HG03442 (cell line): ENCODE measurements around the gene KCTD1.
"Not testable (repeated sequence)": the region's sequence is repeated elsewhere in the genome, so short reads cannot be mapped to it uniquely, and the experiment has no call there.

Experiments used
- ATAC-seq: cut with Tn5 transposase; IDR thresholded peaks from one replicate; pipeline ENCODE4 v1.9.1; 2021; ENCODE audit warnings: mild to moderate bottlenecking, moderate library complexity; ENCODE audit not compliant: unreplicated experiment

Gene KCTD1

DNA sequence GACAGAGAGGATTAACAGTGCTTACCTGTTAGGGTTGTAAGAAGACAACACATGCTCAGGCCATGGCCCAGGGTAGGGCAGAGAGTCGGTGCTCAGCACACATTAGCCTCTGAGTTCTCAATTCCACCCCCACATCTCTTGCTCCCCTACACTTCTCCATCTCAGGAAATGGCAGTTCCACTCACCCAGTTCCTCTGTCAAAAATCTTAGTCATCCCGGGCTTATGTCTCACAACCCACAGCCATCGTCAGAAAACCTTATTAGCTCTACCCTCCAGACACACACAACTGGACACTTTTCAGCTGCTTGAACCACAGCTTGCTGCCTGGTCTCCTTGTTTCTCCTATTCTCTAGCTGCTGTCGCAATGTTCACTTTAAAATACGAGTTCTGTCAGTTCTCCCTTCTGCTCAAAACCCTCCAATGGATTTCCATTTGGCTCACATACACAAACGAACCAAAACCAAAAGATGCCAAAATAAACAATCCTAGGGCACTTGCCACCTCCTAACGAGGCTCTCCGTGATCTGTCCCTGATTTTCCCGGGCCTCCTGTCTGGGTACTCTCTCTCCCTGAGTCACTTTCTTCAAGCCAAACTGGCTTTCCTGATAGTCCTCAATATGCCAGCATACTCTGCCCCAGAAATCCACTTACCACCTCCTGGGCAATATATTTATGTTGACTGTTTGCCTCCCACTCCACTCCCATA, 89.7 kb downstream of the KCTD1 start:
- ATAC-seq = peak; percentile 63

DNA sequence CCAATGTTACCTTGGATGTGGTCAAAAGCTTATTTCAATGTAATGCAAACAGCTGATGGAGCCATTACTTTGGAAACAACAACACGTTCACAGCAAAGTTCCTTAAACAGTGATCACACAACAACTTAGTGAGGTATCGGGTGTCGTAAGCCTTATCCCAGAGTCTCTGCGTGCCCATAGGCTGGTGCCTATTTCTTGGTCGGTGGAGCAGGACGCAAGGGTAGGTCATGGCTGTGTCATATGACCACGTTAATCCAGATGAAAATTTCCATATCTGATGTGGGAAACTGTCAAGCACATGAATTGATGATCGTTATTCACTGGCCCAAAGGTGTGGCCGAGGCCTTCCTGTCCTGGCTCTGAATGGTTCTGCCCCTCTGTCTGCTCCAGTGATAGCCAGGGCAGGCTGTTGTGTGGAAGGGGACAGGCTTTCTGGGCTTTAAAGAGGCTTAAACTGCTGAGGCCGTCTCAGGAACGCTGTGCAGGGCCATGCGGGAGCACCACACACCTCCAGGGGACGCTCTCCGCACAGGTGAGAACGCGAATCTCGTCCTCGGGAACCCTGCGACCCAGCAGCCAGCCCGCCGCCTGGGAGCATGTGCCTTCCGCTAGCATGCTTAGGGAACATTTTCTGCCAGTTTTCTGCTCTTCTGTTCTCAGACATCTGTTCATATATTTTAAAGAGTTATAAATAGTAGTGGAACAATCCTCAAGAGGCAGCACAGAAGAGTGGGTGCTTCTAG, 90.6 kb downstream of the KCTD1 start:
- ATAC-seq = peak; percentile 3

DNA sequence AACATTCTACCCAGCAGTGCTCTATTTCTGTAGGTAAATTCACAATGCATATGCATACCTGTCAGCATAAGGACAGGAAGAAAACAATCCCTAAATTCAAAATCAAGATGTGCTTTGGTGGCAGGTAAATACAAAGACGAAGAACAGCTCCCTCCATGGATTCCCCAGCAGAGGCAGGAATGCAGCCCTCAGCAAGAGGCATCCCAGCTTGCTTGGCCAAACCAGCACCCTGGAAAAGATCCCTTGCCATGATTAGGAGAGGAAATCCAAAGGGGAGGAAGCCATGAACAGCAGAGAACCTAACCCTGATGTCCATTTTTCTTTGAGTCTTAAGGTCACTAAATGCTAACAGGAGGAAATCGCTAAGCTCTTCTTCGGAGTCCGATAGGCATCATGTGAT, 91.2 kb downstream of the KCTD1 start:
- no peak for ATAC-seq

DNA sequence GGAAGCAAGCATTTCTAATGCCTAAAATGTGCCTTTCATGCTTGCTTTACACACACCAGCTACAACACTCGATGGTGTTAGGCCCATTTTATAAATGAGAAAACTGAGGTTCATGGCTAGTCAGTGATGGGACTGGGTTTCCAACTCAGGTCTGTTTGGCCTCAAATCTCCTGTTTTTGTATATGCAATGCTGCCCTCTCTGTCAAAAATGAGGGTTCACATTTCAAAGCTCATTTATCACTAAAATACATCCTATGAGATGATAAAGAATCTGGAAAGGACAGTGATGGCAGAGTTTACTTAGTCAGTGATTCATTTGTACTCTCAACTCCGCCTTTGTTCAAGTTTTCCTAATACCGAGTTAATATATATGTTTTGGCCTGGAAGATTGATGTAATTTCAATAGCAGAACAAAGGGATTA, 92.3 kb downstream of the KCTD1 start:
- no peak for ATAC-seq

DNA sequence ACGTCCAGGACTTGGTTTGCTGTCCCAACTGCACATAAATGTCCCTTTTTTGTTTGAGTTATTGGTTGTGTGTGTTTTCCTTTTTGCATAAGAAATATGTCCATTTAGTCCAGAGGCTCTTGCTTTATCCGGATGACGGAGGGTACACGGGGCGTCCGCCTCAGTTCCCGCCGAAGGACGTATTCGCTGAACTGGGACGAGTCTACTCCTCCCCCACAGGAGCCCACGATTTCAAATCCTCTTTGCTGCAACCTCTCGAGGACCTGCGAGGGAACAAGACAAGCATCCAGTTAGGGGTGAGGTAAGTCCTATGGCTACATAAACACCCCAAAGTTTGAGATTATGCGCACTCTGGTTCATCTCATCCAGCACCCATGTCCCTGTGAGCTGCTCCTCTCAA, 92.7 kb downstream of the KCTD1 start:
- no peak for ATAC-seq

DNA sequence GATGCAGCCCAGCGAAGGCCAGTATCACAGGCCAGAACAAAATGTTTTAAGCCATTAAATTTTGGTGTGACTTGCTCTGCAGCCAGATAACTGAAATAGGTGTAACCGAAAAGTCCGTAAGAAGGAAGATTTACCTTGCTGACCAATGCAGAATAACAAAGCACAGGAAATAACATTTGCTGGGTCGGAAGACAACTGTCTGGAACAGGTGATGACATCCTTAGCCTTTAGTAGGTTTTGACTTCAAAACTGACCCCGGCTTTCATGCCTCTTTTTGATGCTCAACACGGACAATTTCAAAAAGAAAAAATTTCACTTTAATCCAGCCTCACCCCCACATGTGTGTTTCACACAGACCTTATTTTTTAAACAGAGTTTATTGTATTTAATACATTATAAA, 93.7 kb downstream of the KCTD1 start:
- no peak for ATAC-seq

DNA sequence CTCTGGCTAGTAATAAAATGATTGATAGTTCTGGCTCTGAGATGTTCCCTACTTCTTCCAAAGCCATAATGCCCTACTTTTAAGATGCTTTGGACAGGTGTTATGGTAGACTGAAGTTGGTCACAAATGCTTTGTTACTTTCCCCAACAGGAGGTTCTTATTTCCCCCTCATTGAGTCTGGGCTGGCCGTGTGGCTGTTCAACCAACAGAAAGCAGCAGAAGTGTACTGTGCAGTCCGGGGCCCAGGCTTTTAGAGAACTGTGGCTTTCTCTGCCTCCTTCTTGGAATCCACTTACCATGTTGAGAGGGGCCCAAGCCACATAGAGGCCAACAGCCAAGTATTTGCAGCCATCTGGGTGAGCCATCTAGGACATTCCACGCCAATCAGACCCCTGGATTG, 94.2 kb downstream of the KCTD1 start:
- no peak for ATAC-seq

DNA sequence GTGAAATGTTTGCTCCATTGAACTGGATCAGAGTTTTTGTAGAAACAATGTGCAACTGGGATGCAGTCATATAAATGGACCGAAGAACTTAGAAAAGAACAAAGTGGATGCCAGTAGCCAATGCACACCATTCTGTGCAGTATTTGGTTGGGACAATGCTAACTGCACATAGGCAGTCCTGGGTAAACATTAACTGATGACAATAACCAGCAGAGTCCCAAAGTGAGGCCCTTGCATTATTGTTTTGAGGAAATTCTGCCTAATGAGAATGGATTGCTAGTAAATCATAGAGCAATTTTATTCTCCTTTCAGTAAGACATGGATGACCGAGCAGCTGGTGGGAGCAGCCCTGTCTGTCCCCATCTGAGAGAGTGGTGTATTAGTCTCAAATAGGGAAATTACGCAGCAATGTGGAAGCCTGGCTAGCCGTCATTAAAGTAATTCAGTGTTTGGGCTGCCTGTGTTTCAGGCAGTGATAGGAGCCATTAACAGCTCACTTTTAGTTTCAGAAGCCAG, 94.9 kb downstream of the KCTD1 start:
- ATAC-seq = no peak

DNA sequence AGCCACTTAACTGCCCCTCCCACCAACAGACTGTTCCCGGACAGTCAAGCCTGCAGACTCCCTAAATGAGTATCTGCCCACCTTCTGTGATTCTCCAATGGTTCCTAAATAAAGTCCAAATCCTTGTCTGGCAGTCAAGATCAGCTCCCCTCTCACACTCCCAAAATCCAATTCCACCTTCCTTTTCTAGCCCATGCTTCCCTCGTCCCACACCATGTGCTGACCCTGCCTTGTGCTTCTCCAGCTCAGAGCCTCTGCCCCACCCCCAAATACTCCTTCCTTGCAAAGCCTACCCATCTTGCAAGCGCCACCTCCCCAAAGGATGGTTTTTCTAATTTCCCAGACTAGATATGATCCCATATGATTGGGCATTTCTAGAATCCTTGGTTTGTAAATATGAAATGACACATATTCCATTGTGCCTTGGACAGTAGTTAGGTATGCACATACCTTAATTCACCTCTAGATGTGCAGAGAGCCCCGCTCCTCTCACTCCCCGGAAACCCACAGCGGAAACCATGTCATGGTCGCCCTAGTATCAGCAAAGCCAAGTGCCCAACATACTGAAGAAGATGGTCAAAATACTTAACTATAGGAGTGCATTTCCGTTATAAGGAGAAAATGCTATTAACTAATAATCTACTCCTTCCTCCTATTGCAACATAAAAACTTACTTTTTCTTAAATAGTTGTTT, 97.2 kb downstream of the KCTD1 start:
- ATAC-seq = no peak

DNA sequence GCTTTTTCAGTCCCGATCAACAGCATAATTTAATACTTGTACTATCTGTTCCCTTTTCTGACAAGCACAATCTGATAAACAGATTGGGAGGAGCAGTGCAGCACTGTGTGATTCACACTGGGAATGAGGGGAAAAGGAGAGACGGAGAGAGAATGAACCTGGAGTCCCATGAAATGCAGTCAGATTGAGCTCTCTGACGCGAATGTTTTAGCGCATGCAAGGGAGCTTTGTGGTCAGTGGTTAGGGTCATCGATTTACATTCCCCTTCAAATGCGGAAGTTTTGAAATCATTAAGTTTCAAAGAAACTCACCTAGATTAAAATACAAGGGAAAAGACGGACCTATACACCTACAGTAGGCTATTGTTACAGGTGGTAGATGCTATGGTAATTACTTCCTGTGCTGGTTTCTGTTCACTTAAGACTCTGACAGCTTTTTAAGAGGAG, 99.6 kb downstream of the KCTD1 start:
- ATAC-seq = peak; percentile 44

DNA sequence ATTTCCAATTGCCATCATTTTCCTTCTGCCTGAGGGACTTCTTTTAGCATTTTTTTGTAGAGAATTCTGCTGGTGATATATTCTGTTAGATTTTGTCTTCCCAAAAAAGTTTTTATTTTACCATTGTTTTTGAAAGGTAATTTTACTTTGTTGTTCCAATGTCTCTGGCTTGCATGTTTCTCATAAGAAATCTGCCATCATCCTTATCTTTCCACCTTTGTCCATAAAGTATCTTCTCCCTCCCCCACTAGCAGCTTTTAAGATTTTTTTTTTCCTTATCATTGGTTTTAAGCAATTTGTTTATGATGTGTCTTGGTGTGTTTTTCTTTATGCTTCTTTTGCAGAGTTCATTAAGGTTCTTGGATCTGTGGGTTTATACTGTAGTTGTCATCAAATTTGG, 104.5 kb downstream of the KCTD1 start:
- ATAC-seq = no peak

DNA sequence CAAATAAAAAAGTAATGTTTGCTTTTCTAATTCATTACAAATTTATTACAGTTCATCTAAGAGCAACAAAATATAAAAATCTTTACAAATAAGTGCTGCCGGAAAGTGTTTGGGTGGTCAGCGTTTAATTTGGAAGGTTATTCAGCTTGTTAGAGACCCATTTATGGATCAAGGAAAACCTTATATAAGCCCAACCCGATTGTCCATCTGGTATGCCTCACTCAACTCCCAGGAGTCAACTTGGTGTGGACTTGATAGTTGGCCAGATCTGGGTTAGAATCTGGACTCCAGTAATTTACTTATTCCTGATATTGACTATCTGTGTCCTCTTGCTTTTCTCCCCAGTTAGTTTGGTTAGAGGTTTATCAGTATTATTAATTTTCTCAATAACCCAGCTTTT, 106.2 kb downstream of the KCTD1 start:
- ATAC-seq = no peak

DNA sequence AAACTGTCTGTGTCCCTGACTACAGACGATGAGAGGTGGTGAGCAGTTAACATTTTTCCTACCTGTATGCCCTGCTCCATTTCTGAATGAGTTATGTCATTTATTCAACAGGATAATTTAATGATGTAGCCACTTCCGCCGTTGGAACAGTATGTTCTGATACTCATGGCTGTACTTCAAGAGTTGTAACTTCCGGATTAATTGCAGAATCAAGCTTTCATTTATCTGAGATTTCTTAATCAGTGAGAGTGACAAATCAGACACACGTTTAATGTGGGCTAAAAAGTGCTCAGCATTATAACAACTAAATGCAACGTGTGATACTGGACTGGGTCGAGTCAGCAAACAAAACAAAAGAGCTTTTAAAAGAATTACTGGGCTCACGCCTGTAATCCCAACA, 107.7 kb downstream of the KCTD1 start:
- no peak for ATAC-seq

DNA sequence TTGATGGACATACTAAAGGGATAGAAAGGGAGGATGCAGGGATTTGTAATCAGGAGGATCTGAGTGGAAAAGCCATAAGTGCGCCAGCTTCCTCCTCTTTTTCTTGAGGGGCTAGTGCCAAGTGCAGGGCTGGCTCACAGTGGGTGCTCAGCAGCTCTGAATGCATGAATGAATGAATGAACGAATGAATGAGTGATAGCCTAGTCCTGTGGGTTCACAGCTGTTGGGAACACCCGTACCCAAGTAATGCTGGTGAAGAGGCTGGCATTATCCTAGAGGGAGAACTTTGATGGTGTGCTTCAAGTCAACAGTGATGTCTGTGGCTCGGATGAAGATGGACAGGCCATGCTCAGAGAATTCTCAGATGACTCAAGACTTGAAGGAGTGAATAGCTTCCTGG, 108.8 kb downstream of the KCTD1 start:
- ATAC-seq = no peak

DNA sequence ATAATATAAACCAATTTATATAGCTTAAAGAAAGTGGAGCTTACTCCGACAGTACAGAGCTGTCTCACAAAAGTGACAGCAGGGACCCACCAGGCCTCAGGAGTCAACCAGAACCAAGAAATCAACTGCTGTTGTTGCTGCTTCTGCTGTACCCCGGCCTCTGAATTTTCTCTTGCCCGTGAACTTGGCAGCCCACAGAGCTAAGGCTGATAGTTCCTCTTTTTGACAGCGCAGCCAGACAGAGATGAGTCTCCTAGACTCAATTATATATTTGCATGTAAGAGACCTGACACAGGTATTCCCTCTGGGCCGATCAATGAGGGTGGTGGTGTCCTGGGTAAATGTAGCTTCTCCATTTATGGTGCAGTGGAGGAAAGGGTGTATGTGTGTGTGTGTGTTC, 109.4 kb downstream of the KCTD1 start:
- ATAC-seq = peak; percentile 100

DNA sequence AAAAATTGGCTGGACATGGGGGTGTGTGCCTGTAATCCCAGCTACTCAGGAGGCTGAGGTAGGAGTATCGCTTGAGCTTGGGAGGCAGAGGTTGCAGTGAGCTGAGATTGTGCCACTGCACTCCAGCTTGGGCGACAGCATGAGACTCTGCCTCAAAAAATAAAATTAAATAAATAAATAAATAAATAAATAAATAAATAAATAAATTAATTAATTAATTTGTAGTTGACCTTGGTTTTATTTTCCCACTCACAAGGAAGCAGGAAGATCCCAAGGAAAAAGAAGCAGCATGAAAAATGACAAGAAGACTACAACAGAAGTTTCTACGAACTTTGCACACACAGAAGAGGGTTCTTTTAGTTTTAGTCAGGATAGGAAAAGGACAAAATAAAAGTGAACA, 110.7 kb downstream of the KCTD1 start:
- not testable (repeated sequence) for ATAC-seq

DNA sequence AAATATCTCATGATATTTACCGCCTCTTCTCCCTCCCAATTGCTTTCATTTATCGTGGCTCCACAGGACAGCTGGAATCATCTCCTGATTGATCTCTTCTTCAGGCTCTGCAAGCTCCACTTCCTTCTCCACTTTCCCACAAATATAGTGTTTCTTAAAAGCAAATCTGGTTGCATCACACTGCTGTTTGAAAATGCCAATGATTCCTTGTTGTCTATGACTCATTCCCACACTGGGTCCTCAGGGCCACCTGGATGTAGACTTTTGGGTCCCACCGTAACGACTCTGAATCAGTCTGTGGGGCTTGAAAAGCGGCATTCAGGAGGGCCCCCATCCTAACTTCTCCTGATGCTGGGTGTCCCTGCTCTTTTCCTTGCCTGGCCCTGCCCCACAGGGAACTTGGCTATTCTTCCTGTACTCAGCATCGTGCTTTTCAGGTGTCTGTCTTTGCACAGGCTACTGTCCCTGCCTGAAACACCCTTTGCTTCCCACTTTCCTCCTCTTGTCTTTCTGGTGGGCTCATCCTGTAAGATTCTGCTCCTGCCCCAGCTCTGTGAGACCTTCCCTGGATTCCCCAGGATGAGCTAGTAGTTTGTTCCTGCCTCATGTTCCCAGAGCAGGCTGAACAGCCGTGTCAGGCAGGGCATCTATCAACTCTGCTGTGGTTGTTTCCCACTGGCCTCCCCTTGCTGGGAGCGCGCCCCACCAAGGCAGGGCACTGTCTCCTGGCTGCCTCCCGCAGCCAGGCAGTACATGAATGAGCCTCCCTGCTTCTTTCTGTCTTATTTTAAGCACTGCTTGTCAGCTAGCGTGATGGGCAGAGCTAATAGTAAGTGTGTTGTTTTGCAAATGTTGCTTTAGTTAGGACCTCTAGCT, 111.9 kb downstream of the KCTD1 start:
- no peak for ATAC-seq

DNA sequence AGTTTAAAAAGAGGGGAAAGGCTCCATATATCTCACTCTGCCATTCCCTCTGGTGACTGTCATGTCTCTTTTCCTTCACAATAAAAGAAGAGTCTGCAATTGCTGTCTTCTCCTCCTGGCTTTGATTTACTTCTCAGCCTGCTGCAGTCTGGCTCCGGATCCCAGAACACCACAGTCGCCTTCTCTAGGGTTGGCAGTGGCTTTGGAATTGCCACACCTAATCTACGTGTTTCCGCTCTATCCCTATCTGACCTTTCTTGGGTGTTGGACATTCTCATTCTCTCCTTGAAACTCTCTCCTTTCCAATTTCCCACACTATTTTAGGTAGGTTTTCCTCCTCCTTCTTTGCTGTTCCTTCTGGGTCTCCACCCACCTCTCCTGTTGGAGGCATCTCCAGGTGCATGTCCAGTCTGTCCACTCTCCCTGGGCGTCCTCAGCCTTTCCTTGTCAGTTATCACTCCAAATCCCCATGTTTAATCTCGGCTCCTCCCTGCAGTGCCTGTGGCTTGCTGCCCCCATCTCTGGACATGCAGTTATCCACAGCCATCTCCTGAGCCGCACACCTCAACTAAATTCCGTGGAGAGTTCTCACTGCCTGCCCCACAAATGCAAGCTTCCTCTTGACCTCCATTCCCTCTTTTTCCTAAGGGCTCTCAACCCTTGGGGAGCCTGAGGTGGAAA, 112.8 kb downstream of the KCTD1 start:
- no peak for ATAC-seq

DNA sequence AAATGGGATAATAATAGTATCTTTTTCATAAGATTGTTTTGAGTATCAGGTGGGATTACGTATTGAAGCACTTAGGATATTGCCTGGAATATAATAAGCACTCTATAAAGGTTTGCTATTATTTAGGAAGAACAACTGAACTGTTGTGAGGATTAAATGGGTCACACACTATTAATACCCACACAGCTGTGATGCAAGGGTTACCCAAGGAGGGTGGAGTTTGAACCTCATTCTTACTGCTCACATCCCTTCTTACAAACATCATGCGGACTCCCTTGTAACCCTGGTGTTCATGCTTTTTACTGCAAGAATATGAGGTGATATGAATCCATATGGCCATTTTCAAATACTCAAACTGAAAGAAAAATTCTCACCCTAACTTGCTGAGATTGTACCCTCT, 113.5 kb downstream of the KCTD1 start:
- ATAC-seq = no peak
